Measurements from ENCODE around the gene ANKRD33B.

Gene ANKRD33B

DNA sequence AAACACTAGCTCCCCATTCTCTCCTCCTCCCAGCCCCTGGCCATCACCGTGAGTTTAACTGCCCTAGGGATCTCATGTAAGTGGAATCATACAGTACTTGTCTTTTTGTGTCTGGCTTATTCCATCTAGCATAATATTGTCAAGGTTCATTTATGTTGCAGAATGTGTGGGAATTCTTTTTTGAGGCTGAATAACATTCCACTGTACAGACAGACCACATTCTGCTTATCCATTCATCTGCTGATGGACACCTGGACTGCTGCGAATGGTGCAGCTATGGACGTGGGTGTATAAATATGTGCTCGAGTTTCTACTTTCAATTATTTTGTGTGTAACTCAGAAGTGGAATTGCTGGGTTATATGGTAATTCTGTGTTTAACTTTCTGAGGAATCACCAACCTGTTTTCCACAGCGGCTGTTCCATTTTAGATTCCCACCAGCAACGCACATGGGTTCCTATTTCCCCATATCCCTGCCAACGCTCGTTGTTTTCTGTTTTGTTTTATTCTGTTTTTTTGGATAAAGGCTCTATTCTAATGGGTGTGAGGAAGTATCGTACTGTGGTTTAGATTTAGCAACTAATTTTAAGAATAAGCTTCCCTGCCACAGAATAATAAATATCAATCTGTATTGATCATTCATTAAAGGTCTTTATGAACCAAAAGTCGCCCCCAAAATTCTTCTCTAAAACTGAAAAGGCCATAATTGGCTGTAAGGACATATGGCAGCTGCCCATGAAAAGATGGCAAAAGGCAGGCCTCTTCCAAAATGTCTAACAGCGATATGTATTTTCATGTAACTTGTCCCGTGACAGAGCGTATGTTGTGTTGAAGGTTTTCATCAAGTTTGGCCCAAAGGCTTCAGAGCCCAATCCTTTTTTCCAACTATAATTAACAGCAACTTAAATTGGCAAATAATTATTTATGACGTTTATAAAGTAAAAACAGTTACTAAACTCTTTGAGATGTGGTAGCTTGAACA, 126.9 kb downstream of the ANKRD33B start:
- DNase-seq (ENCODE audit: insufficient read length) = no peak
- no peak for FAIRE-seq
- no peak for TF ChIP-seq TAF1 (IDR thresholded peaks at IDR 0.05; ENCODE audit: borderline replicate concordance, low read depth, low read length)

DNA sequence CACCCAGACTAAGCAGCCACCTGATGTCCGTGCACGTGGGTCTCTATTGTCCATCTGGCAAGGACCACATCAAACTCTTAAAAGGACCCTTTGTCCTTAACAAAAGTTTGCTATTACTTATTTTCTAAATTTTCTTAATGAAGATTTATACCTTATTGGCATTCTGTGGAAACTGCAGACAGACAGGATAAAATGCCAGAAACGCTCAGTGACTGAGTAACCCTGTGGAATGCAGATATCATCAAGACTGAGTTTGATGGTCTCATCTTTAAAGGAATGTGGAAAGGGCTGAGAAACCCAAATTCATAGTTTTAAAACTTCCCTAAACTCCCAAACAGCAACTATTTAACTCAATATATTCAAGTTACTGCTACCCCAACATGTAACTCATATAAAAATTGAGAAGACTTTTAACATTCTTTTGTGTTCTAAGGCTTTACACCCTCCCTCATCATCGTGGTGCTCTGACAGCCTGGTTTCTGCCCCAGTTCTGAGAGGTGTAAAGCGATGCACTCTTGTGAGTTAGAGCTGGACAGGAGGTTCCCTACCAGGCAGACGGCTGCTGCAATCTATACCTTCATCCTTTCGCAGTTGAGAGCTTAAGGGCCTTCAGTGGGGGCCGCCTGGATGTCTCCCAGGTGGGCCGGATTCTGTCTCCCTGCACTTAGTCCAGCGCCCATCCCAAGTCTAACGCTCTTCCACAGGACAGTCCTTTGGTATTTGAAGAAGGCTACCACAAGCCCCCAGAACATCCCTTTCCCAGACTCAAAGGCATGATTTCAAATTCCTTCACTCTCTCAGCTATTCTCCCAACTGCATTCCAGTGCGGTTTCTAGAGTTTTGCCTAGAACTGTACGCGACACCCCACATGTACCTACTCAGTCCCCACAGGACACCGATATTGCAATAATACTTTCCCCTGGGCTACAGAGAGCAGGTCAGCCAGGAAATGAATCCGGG, 128.2 kb downstream of the ANKRD33B start:
- no peak for DNase-seq (ENCODE audit: insufficient read length)
- TF ChIP-seq POLR2A (IDR thresholded peaks at IDR 0.05; ENCODE audit: low read depth, low read length) (no peak), POLR2AphosphoS5 (IDR thresholded peaks at IDR 0.05; ENCODE audit: low read depth, low read length) (no peak), TAF1 (IDR thresholded peaks at IDR 0.05; ENCODE audit: borderline replicate concordance, low read depth, low read length) (no peak)
- FAIRE-seq = no peak

DNA sequence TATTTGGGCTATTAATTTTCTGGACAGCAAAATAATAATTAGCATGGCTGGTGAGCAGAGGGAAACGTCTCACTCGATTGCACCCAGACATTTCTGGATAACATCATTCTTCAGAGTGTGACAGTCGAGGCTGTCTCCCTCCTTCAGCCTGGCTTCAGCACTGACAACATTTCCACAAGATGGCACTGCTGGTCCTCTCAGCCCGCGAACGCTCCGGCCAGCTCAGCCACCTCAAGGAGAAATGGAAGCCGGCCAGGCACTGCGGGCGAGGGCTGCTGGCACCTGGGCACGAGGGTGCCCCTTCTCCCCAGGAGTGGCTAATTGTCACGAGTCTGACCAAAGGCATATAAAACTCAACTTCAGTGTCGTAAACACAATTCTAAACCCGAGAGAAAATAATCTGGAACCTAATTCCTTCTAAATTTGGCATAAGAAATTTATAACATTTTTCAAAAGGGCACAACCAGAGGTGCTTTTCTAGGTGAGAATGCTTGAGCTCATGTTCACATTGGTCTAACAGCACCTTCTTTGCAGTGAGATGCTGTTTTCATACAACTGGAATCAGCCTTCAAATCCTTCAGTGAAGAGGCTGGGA, 131.3 kb downstream of the ANKRD33B start:
- TF ChIP-seq TAF1 (IDR thresholded peaks at IDR 0.05; ENCODE audit: borderline replicate concordance, low read depth, low read length) (no peak), POLR2AphosphoS5 (IDR thresholded peaks at IDR 0.05; ENCODE audit: low read depth, low read length) (no peak), POLR2A (IDR thresholded peaks at IDR 0.05; ENCODE audit: low read depth, low read length) (no peak)
- FAIRE-seq (peak; percentile 36), DNase-seq (ENCODE audit: insufficient read length) (no peak)

DNA sequence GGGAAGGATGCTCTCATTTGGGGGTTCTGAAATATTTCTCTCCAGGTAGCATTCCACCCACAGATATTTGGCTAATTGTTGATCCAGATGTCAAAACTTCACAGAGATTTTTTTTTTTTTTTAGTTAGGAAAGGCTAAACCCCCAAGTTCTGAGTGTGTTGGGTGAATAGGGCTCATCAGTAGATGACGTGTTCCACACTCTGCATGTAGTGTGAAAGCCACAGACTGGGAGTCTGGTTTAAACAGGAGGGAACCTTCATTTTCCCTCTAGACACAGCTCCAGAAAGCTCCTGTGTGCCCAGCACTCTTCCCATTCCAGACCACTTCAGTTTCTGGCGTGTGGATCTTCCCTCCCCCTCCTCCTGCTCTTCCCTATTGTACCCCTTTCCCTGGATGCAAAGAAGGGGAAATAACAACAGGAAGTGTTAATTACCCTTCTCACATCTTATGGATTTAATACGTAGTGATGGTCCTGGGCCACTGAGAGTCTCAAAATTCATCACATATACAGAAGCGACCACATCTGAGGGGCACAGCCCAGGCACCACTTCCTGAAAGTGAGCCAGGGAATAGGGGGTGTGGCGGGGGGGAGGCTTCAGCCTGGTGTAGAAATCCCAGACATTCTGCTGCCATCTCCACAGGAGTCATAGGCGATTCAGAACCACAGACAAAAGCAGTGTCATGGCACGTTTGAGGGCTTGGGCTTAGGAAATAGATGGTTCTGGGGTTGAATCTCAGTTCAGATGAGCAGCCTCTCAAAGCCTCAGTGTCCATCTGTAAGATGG, 132.1 kb downstream of the ANKRD33B start:
- DNase-seq (ENCODE audit: insufficient read length) = no peak
- no peak for TF ChIP-seq TAF1 (IDR thresholded peaks at IDR 0.05; ENCODE audit: borderline replicate concordance, low read depth, low read length)
- no peak for TF ChIP-seq POLR2AphosphoS5 (IDR thresholded peaks at IDR 0.05; ENCODE audit: low read depth, low read length)
- TF ChIP-seq POLR2A (IDR thresholded peaks at IDR 0.05; ENCODE audit: low read depth, low read length) = no peak
- no peak for FAIRE-seq

DNA sequence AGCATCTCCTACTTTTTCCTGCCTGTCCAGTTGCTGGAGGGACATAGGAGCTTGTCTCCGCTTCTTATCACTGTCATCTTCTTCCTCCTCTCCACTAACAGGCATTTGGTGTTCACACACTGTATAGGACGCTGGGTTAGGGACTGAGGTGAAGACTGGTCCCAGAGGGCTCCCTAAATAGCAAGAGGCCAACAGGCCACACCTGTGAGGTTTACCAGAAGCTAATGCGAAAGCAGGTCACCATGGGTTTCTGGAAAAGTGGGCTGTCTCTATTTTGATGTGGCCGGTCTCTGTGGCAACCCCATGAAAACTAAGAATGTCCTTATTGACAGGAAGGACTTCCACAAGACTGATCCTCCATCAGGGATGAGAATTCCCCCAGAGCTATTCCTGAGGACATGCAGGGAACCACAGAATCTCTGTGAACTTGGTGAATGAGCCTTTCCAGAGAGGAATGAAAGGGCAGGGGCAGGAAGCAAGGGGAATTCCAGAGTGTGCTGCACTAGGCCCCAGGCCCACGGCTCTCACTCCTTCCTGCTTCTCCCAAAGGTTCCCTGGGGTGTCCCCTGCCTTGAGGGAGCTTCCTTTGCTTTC, 135.5 kb downstream of the ANKRD33B start:
- FAIRE-seq = no peak
- TF ChIP-seq TAF1 (IDR thresholded peaks at IDR 0.05; ENCODE audit: borderline replicate concordance, low read depth, low read length) (no peak), POLR2A (IDR thresholded peaks at IDR 0.05; ENCODE audit: low read depth, low read length) (no peak), POLR2AphosphoS5 (IDR thresholded peaks at IDR 0.05; ENCODE audit: low read depth, low read length) (no peak)
- DNase-seq (ENCODE audit: insufficient read length) = no peak

DNA sequence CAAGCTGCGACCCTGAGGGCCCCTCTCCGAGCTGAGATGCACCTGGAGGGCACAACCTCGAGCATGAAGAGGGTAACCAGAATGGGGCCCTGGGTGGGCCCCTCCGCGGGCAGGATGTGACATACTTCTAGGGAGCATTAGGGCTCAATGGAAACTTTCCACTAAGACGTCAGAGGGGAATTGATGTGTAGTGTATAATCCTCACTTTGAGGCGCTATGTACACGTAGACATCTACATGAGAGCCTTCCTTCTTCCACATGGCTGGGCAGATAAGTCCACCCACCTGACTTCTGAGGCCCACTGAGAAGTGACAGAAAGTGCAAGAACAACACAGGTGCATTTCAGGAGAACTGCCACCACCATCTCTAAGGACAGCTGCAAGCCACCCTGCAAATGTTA, 136.1 kb downstream of the ANKRD33B start:
- FAIRE-seq (no peak), DNase-seq (ENCODE audit: insufficient read length) (no peak)
- TF ChIP-seq POLR2AphosphoS5 (IDR thresholded peaks at IDR 0.05; ENCODE audit: low read depth, low read length) (no peak), TAF1 (IDR thresholded peaks at IDR 0.05; ENCODE audit: borderline replicate concordance, low read depth, low read length) (no peak), POLR2A (IDR thresholded peaks at IDR 0.05; ENCODE audit: low read depth, low read length) (no peak)

DNA sequence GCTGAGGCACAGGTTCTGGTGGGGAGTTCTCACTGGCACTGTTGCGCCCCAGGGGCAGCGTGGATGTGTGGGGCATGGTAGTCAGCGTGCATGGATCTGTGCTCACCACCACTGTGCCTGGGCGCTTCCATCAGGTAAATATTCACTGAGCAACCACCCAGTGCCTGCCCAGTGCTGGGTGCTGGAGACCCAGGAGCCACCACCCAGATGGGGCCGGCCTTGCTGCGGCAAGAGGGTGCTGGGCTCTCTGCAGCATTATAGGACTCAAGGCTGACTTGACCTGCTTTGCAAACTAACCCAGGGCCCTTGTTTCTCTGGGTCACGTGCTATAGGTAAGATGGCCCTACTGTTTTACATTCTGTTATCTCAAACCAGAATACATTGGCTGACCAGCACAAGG, 136.6 kb downstream of the ANKRD33B start:
- no peak for DNase-seq (ENCODE audit: insufficient read length)
- no peak for FAIRE-seq
- TF ChIP-seq TAF1 (IDR thresholded peaks at IDR 0.05; ENCODE audit: borderline replicate concordance, low read depth, low read length) = no peak
- TF ChIP-seq POLR2AphosphoS5 (IDR thresholded peaks at IDR 0.05; ENCODE audit: low read depth, low read length) = no peak
- TF ChIP-seq POLR2A (IDR thresholded peaks at IDR 0.05; ENCODE audit: low read depth, low read length) = no peak

DNA sequence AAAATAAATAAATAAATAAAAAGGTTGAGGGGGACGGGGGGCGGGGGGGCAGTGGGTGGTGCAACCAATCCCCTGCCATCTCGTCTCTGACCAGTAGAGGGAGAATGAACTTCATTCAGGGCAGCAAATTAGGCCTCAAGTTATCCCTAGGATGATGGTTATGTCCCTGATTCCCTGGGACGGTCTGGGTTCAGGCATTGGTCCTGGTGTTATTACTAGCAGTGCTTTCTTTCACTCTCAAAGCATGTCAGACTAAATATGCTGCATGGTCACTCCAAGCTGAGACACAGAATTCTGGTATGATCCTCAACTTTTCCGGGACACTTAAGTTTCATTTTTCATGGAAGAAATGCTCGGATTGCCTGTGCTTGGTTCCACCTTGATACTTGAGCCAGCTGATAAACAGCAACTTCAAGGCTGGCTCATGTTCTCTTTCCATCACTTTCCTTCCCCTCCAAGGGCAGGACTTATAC, 137.7 kb downstream of the ANKRD33B start:
- DNase-seq (ENCODE audit: insufficient read length) (no peak), FAIRE-seq (no peak)
- TF ChIP-seq TAF1 (IDR thresholded peaks at IDR 0.05; ENCODE audit: borderline replicate concordance, low read depth, low read length) (no peak), POLR2AphosphoS5 (IDR thresholded peaks at IDR 0.05; ENCODE audit: low read depth, low read length) (no peak), POLR2A (IDR thresholded peaks at IDR 0.05; ENCODE audit: low read depth, low read length) (no peak)

DNA sequence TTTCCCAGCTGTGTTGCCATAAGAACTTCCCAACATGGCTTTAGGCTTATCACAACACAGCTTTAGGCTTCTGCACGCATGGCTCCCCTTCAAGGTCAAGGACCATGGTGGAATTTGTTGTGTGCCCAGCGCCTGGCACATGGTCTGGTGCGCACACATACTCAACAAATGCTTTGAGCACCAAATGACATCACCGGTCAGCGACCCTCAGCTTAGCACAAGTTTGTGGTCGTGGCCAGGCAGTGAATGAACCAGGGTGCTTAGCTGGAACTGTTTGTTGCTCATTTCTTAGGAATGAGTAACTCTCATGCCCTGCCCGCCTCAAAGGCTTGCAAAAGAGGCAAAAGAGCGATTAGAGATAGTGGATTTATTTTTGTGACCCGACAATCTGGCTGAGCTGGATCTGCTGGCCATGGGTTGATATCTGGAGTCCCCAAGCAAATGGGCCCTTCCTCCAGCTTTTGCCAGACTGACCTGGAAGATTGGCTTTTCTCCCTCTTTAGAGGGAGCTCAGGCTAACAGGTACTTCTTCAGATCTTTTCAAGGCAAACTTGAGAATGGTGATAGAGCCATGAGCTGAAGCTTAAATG, 138.3 kb downstream of the ANKRD33B start:
- DNase-seq (ENCODE audit: insufficient read length) (no peak), FAIRE-seq (no peak)
- TF ChIP-seq POLR2AphosphoS5 (IDR thresholded peaks at IDR 0.05; ENCODE audit: low read depth, low read length) (no peak), TAF1 (IDR thresholded peaks at IDR 0.05; ENCODE audit: borderline replicate concordance, low read depth, low read length) (no peak), POLR2A (IDR thresholded peaks at IDR 0.05; ENCODE audit: low read depth, low read length) (no peak)
